GM23338 (cell line): ENCODE data around the gene HDAC9. TPM values are rescaled to one million over a fixed set of nuclear protein-coding genes. Genes with fewer than 3 reads are reported as not detected.

Source experiments
- ATAC-seq: fragments of 200-7000 bp; cut with Tn5 transposase; 3 replicates; pipeline ENCODE4 v1.9.1; 2020
- DNase-seq: peaks from one replicate; pipeline ENCODE4 v3.0.0-alpha.2; 2015; ENCODE audit warnings: low spot score
- H2AFZ ChIP-seq: fragments of 200-600 bp; sonication (generic); 2 replicates; pipeline ENCODE4 v1.8.0; 2016; ENCODE audit warnings: antibody characterized with exemption, mild to moderate bottlenecking, moderate library complexity
- H3F3A ChIP-seq: fragments of 200-600 bp; sonication (generic); replicated peaks from 2 replicates; pipeline ENCODE4 v1.8.0; 2017; ENCODE audit warnings: antibody characterized with exemption, mixed run types, low read depth
- H3K27ac ChIP-seq: fragments of 200-600 bp; sonication (generic); 2 replicates; pipeline ENCODE4 v1.6.1; 2016; ENCODE audit warnings: low read depth
- H3K27me3 ChIP-seq: fragments of 200-600 bp; sonication (generic); 2 replicates; pipeline ENCODE4 v1.8.0; 2016; ENCODE audit warnings: mild to moderate bottlenecking, mixed run types, moderate library complexity; ENCODE audit not compliant: insufficient read depth
- H3K36me3 ChIP-seq: fragments of 200-600 bp; sonication (generic); 2 replicates; pipeline ENCODE4 v1.8.0; 2016; ENCODE audit warnings: mild to moderate bottlenecking; ENCODE audit not compliant: insufficient read depth
- H3K4me1 ChIP-seq: fragments of 200-600 bp; sonication (generic); 2 replicates; pipeline ENCODE4 v1.8.0; 2016; ENCODE audit warnings: mild to moderate bottlenecking, moderate library complexity; ENCODE audit not compliant: insufficient read depth
- H3K4me2 ChIP-seq: fragments of 200-600 bp; sonication (generic); 2 replicates; pipeline ENCODE4 v1.7.1; 2017; ENCODE audit warnings: mixed run types
- H3K4me3 ChIP-seq: fragments of 200-600 bp; sonication (generic); 2 replicates; pipeline ENCODE4 v1.6.1; 2016; ENCODE audit warnings: mixed run types
- H3K79me2 ChIP-seq: fragments of 200-600 bp; sonication (generic); replicated peaks from 2 replicates; pipeline ENCODE4 v1.8.0; 2017; ENCODE audit warnings: mild to moderate bottlenecking; ENCODE audit not compliant: insufficient read depth
- H3K9me2 ChIP-seq: fragments of 200-600 bp; sonication (generic); 2 replicates; pipeline ENCODE4 v1.8.0; 2017; ENCODE audit not compliant: insufficient read depth
- H4K20me1 ChIP-seq: fragments of 200-600 bp; sonication (generic); replicated peaks from 2 replicates; pipeline ENCODE4 v1.8.0; 2017; ENCODE audit warnings: mild to moderate bottlenecking; ENCODE audit not compliant: insufficient read depth
- H3K27ac Mint-ChIP-seq: 2 replicates; pipeline ENCODE4 v1.8.0; 2020; ENCODE audit warnings: inconsistent platforms, mild to moderate bottlenecking, moderate library complexity, mixed read lengths
- H3K27me3 Mint-ChIP-seq: 3 replicates; pipeline ENCODE4 v1.8.0; 2022; ENCODE audit warnings: low read depth, mild to moderate bottlenecking, moderate library complexity, mixed read lengths, inconsistent platforms; ENCODE audit not compliant: insufficient read depth, poor library complexity
- H3K36me3 Mint-ChIP-seq: 3 replicates; pipeline ENCODE4 v1.8.0; 2021; ENCODE audit warnings: low read depth, mild to moderate bottlenecking, inconsistent platforms, moderate library complexity, mixed read lengths
- H3K4me1 Mint-ChIP-seq: 3 replicates; pipeline ENCODE4 v1.8.0; 2020; ENCODE audit warnings: mild to moderate bottlenecking, inconsistent platforms, mixed read lengths
- H3K4me3 Mint-ChIP-seq: 3 replicates; pipeline ENCODE4 v1.8.0; 2021; ENCODE audit warnings: moderate library complexity, mild to moderate bottlenecking, inconsistent platforms, mixed read lengths
- H3K9me3 Mint-ChIP-seq: 3 replicates; pipeline ENCODE4 v1.8.0; 2020; ENCODE audit warnings: moderate library complexity, mild to moderate bottlenecking, inconsistent platforms, mixed read lengths
- EZH2phosphoT487 ChIP-seq: fragments of 200-600 bp; sonication (generic); IDR thresholded peaks from one replicate; pipeline ENCODE4 v1.8.1; 2018; ENCODE audit warnings: antibody characterized with exemption; ENCODE audit not compliant: unreplicated experiment
- JUNB ChIP-seq: IDR thresholded peaks from one replicate; pipeline ENCODE4 v1.6.1; 2016; ENCODE audit warnings: antibody characterized with exemption; ENCODE audit not compliant: unreplicated experiment
- NANOG ChIP-seq: IDR thresholded peaks from 2 replicates; pipeline ENCODE4 v1.6.1; 2016; ENCODE audit warnings: antibody characterized with exemption, borderline replicate concordance
- POLR2AphosphoS5 ChIP-seq: IDR thresholded peaks from 2 replicates; pipeline ENCODE4 v1.6.1; 2016; ENCODE audit warnings: antibody characterized with exemption, low read depth
- STAT1 ChIP-seq: IDR thresholded peaks from one replicate; pipeline ENCODE4 v1.6.1; 2016; ENCODE audit warnings: antibody characterized with exemption; ENCODE audit not compliant: unreplicated experiment
- polyA plus RNA-seq: library from polyadenylated mRNA; unstranded; fragments of >200 nt; fragmentation: Nextera tagmentation; extraction: Ambion mirVana; gene quantifications from 2 replicates; pipeline ENCODE4 v1.2.1, GENCODE V29; 2016
- total RNA-seq: library from RNA; depleted of rRNA; stranded (reverse); fragments of >200 nt; shearing (Covaris generic); gene quantifications from 2 replicates; pipeline ENCODE4 v1.2.3, GENCODE V29; 2014
- TF ChIP-seq, protein P1 (sequence below), 2 experiments: fragments of 200-600 bp in 1 of 2; sonication (generic) in 1 of 2; conservative IDR thresholded peaks; 2 replicates each; pipeline versions ENCODE4 v1.5.1 to v1.6.1; 2016 to 2017; ENCODE audit warnings: antibody characterized with exemption in 2 of 2, low read depth in 2 of 2, mild to moderate bottlenecking in 2 of 2, moderate library complexity in 1 of 2
- TF ChIP-seq, protein P2 (sequence below): IDR thresholded peaks from 2 replicates; pipeline ENCODE4 v1.6.1; 2016; ENCODE audit warnings: antibody characterized with exemption
- TF ChIP-seq, protein P3 (sequence below): IDR thresholded peaks from one replicate; pipeline ENCODE4 v1.6.1; 2018; ENCODE audit warnings: antibody characterized with exemption; ENCODE audit not compliant: unreplicated experiment

HDAC9 gene
- total and polyA plus RNA-seq, 2 experiments from 2014 or later = 8.3 to 18.5 TPM

DNA sequence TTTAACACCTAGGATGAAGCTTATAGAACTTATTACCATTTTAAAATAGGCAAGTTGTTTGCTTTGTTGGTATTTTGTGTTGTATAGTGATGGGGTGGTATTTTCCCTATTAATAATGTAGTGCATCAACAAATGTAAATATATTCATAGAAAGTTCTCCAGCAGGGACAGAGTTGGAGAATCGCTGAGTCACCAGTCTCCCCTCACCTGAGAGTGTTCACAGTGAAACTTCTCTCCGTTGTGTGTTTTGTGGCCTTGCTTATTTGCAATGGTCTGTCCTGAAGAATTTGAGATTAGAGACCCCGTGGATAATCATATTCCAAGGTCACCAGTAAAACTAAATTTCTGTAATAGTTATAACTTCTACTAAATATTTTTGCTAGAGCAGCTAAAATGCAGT is 51.0 kb downstream of the HDAC9 start:
- Histone ChIP-seq H2AFZ (0 out of 2 replicates have a peak overlapping the region, but pooled peaks have one; percentile 63), H3K4me2 (no peak overlapping the region), H3K4me3 (no peak overlapping the region), H4K20me1 (no peaks in the 10 kb centered on the region), H3K4me1 (peaks cover 5% of the 10 kb centered on the region; the same call in 1 of the 2 replicates), H3K27me3 (no peaks in the 10 kb centered on the region), H3K9me2 (peaks cover 7% of the 10 kb centered on the region), H3K79me2 (no peaks in the 10 kb centered on the region), H3K27ac (no peak overlapping the region; the same call in 1 of the 2 replicates), H3F3A (no peaks in the 10 kb centered on the region), H3K36me3 (no peaks in the 10 kb centered on the region)
- H3K9me3 Mint-ChIP-seq = no peaks in the 10 kb centered on the region
- no peaks in the 10 kb centered on the region for H3K27me3 Mint-ChIP-seq
- H3K4me3 Mint-ChIP-seq = no peak overlapping the region
- no peaks in the 10 kb centered on the region for H3K36me3 Mint-ChIP-seq
- DNase-seq = no peak
- no peak for ATAC-seq
- TF ChIP-seq STAT1 = no peak
- TF ChIP-seq, protein P1, sequence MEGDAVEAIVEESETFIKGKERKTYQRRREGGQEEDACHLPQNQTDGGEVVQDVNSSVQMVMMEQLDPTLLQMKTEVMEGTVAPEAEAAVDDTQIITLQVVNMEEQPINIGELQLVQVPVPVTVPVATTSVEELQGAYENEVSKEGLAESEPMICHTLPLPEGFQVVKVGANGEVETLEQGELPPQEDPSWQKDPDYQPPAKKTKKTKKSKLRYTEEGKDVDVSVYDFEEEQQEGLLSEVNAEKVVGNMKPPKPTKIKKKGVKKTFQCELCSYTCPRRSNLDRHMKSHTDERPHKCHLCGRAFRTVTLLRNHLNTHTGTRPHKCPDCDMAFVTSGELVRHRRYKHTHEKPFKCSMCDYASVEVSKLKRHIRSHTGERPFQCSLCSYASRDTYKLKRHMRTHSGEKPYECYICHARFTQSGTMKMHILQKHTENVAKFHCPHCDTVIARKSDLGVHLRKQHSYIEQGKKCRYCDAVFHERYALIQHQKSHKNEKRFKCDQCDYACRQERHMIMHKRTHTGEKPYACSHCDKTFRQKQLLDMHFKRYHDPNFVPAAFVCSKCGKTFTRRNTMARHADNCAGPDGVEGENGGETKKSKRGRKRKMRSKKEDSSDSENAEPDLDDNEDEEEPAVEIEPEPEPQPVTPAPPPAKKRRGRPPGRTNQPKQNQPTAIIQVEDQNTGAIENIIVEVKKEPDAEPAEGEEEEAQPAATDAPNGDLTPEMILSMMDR (conservative IDR thresholded peaks at IDR 0.05; ENCODE audit: low read depth in 2 of 2) = no peak
- TF ChIP-seq POLR2AphosphoS5 = no peak
- TF ChIP-seq EZH2phosphoT487 = no peak
- TF ChIP-seq, protein P2, sequence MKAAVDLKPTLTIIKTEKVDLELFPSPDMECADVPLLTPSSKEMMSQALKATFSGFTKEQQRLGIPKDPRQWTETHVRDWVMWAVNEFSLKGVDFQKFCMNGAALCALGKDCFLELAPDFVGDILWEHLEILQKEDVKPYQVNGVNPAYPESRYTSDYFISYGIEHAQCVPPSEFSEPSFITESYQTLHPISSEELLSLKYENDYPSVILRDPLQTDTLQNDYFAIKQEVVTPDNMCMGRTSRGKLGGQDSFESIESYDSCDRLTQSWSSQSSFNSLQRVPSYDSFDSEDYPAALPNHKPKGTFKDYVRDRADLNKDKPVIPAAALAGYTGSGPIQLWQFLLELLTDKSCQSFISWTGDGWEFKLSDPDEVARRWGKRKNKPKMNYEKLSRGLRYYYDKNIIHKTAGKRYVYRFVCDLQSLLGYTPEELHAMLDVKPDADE = no peak
- TF ChIP-seq, protein P3, sequence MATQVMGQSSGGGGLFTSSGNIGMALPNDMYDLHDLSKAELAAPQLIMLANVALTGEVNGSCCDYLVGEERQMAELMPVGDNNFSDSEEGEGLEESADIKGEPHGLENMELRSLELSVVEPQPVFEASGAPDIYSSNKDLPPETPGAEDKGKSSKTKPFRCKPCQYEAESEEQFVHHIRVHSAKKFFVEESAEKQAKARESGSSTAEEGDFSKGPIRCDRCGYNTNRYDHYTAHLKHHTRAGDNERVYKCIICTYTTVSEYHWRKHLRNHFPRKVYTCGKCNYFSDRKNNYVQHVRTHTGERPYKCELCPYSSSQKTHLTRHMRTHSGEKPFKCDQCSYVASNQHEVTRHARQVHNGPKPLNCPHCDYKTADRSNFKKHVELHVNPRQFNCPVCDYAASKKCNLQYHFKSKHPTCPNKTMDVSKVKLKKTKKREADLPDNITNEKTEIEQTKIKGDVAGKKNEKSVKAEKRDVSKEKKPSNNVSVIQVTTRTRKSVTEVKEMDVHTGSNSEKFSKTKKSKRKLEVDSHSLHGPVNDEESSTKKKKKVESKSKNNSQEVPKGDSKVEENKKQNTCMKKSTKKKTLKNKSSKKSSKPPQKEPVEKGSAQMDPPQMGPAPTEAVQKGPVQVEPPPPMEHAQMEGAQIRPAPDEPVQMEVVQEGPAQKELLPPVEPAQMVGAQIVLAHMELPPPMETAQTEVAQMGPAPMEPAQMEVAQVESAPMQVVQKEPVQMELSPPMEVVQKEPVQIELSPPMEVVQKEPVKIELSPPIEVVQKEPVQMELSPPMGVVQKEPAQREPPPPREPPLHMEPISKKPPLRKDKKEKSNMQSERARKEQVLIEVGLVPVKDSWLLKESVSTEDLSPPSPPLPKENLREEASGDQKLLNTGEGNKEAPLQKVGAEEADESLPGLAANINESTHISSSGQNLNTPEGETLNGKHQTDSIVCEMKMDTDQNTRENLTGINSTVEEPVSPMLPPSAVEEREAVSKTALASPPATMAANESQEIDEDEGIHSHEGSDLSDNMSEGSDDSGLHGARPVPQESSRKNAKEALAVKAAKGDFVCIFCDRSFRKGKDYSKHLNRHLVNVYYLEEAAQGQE = no peak
- no peak for TF ChIP-seq NANOG
- peak overlapping the region; percentile 72 for H3K27ac Mint-ChIP-seq
- peaks cover 18% of the 10 kb centered on the region for H3K4me1 Mint-ChIP-seq

DNA sequence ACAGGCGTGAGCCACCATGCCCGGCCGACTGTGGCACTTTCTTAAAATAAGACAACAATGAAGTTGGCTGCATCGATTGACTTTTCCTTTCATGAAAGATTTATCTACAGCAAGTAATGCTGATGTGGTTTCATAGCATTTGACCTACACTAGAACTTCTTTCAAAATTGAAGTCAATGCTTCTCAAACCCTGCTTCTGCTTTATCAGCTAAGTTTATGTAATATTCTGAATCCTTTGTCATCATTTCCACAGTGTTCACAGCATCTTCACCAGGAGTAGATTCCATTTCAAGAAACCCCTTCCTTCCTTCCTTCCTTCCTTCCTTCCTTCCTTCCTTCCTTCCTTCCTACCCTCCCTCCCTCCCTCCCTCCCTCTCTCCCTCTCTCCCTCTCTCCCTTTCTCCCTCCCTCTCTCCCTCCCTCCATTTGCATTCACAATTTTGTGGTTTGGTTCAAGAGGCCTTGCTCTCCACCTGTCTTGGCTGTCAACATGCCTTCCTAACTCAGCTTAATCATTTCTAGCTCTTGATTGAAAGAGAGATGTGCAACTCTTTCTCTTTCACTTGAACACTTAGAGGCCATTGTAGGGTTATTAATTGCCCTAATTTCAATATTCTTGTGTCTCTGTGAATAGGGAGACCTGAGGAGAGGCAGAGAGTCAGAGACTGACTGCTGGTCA is 52.1 kb downstream of the HDAC9 start:
- Mint-ChIP-seq H3K4me1 (peaks cover 20% of the 10 kb centered on the region), H3K36me3 (no peaks in the 10 kb centered on the region), H3K27me3 (no peaks in the 10 kb centered on the region), H3K4me3 (no peak overlapping the region), H3K27ac (no peak overlapping the region), H3K9me3 (no peaks in the 10 kb centered on the region)
- peaks cover 5% of the 10 kb centered on the region; the same call in 1 of the 2 replicates for H3K4me1 ChIP-seq
- H4K20me1 ChIP-seq = no peaks in the 10 kb centered on the region
- H3K27me3 ChIP-seq = no peaks in the 10 kb centered on the region
- H3K9me2 ChIP-seq = peaks cover 7% of the 10 kb centered on the region
- H2AFZ ChIP-seq = no peak overlapping the region
- H3K79me2 ChIP-seq = no peaks in the 10 kb centered on the region
- ATAC-seq (no peak), DNase-seq (no peak)
- no peak overlapping the region for H3K4me3 ChIP-seq
- H3F3A ChIP-seq = no peaks in the 10 kb centered on the region
- no peaks in the 10 kb centered on the region for H3K36me3 ChIP-seq
- H3K4me2 ChIP-seq = no peak overlapping the region
- H3K27ac ChIP-seq = no peak overlapping the region
- TF ChIP-seq, protein P1 (conservative IDR thresholded peaks at IDR 0.05; ENCODE audit: low read depth in 2 of 2) = no peak
- TF ChIP-seq NANOG (no peak), JUNB (no peak), EZH2phosphoT487 (no peak), POLR2AphosphoS5 (no peak)
